Measurements from ENCODE around the gene RAPGEF2. TPM values are rescaled to one million over a fixed set of nuclear protein-coding genes. Genes with fewer than 3 reads are reported as not detected.
"Not testable (repeated sequence)": the region's sequence is repeated elsewhere in the genome, so short reads cannot be mapped to it uniquely, and the experiment has no call there.

RAPGEF2 gene
- total and polyA plus RNA-seq, 10 of the 15 experiments (the other 5 are each of a cell fraction or from before 2014, with no cell fraction given) = 0.31 to 24.0 (median 2.9) TPM

- TF ChIP-seq CHD2 (IDR thresholded peaks at IDR 0.05; ENCODE audit: borderline replicate concordance, low read depth, low read length) (no peak), DPF2 (IDR thresholded peaks at IDR 0.05) (no peak), ZZZ3 (IDR thresholded peaks at IDR 0.05; ENCODE audit: control insufficient read depth, insufficient read length, low read depth) (no peak), HSF1 (IDR thresholded peaks at IDR 0.05; ENCODE audit: low read depth, low read length) (no peak), TBL1XR1 (IDR thresholded peaks at IDR 0.05; ENCODE audit: low read depth, low read length) (no peak), CUX1 (IDR thresholded peaks at IDR 0.05; ENCODE audit: insufficient replicate concordance, low read depth, low read length) (no peak), SIN3A (IDR thresholded peaks at IDR 0.05; ENCODE audit: low read depth, low read length) (no peak), PBX3 (IDR thresholded peaks at IDR 0.05; ENCODE audit: insufficient replicate concordance, low read depth, low read length) (no peak), POLR2AphosphoS2 (IDR thresholded peaks at IDR 0.05; ENCODE audit: low read depth, low read length) (no peak)
Observed at GRCh38 chr4:159090255-159090654, 12.6 kb upstream of the RAPGEF2 start (continued).

- CTCF ChIA-PET = interaction anchor here (1.3 kb wide), 1 partner anchor 18 kb away, joined by 4 read pairs; no protein-coding TSS in a partner anchor
- intact Hi-C loops (cut with micrococcal nuclease; ENCODE audit: unreplicated experiment) = not testable (repeated sequence)
Observed at GRCh38 chr4:159094156-159094555, 8.7 kb upstream of the RAPGEF2 start.

More at GRCh38 chr4:159094156-159094555, 8.7 kb upstream of the RAPGEF2 start:
- SMC1A ChIA-PET (ENCODE audit: uncharacterized antibody, unreplicated experiment); in situ Hi-C loops (cut with MboI); H3K9me3 ChIP-seq (replicated peaks; ENCODE audit: control insufficient read depth, insufficient read depth, low read length); H3K4me3 ChIP-seq; H2AFZ ChIP-seq (ENCODE audit: control insufficient read depth, low read depth, low read length); DNase-seq (ENCODE audit: low read depth, low spot score); H3K79me2 ChIP-seq (ENCODE audit: control insufficient read depth, insufficient read depth, low read length); H3K9ac ChIP-seq (ENCODE audit: control insufficient read depth, insufficient read depth, low read length); RAD21 ChIA-PET (ENCODE audit: unreplicated experiment); H4K20me1 ChIP-seq (ENCODE audit: control insufficient read depth, insufficient read depth); BruUV-seq (replicated peaks); H3K27ac ChIP-seq (ENCODE audit: control insufficient read depth, insufficient read depth); H3K36me3 ChIP-seq (ENCODE audit: control insufficient read depth in 2 of 2, insufficient read depth in 2 of 2, low read length in 1 of 2); POLR2A ChIA-PET; H3K27me3 ChIP-seq (replicated peaks in 1 of 2; ENCODE audit: control insufficient read depth in 2 of 2, insufficient read depth in 2 of 2, low read length in 1 of 2); H3K4me2 ChIP-seq (ENCODE audit: control insufficient read depth, insufficient read depth); FAIRE-seq; ATAC-seq; H3K4me1 ChIP-seq (ENCODE audit: control insufficient read depth, insufficient read depth, low read length): not testable (repeated sequence)
- WGBS (ENCODE audit: insufficient coverage, insufficient replicate concordance, low lambda C conversion rate, missing lambda C conversion rate) = 33% methylated on average over 4 of the region's 11 CpGs
